IMR-90 (cell line): ENCODE measurements around the gene THADA. TPM values are rescaled to one million over a fixed set of nuclear protein-coding genes. Genes with fewer than 3 reads are reported as not detected.

Experiments used
- ATAC-seq: fragments of 200-7000 bp; cut with Tn5 transposase; 2 replicates; pipeline ENCODE4 v1.9.1; 2020; ENCODE audit warnings: low read depth, mild to moderate bottlenecking, moderate library complexity
- BruUV-seq: library from RNA; stranded (reverse); fragments of 400-500 nt; replicated peaks from 2 replicates; lab custom pipeline; 2021; lab: Mats Ljungman, UMichigan
- CTCF ChIA-PET: fragments of 300-600 bp; formaldehyde crosslinking; extraction: SDS; loops from one replicate; lab custom pipeline; 2021; ENCODE audit warnings: antibody characterized with exemption; lab: Yijun Ruan, JAX
- POLR2A ChIA-PET: fragments of 300-600 bp; sonication (Branson Sonifier 250); formaldehyde crosslinking; loops from one replicate; lab custom pipeline; 2022; ENCODE audit warnings: antibody characterized with exemption; ENCODE audit not compliant: unreplicated experiment; lab: Charles Lee
- DNase-seq: peaks from one replicate; pipeline ENCODE4 v3.0.0; 2013
- H2AFZ ChIP-seq: replicated peaks from 2 replicates; pipeline ENCODE3; 2013; ENCODE audit warnings: low read length, mild to moderate bottlenecking; ENCODE audit not compliant: poor library complexity
- H2AK5ac ChIP-seq: 2 replicates; pipeline ENCODE4 v1.6.1; 2013; ENCODE audit warnings: low read depth, low read length, inconsistent platforms
- H2AK9ac ChIP-seq: replicated peaks from 2 replicates; pipeline ENCODE3; 2013; ENCODE audit warnings: mild to moderate bottlenecking, low read depth, low read length, moderate library complexity; ENCODE audit not compliant: poor library complexity
- H2BK120ac ChIP-seq: 2 replicates; pipeline ENCODE4 v1.6.1; 2013; ENCODE audit warnings: low read depth, low read length, inconsistent platforms
- H2BK15ac ChIP-seq: 3 replicates; pipeline ENCODE4 v1.6.1; 2013; ENCODE audit warnings: low read depth, low read length, inconsistent platforms
- H2BK20ac ChIP-seq: 2 replicates; pipeline ENCODE4 v1.6.1; 2013; ENCODE audit warnings: low read depth, mild to moderate bottlenecking, inconsistent platforms, low read length, moderate library complexity
- H2BK5ac ChIP-seq: 2 replicates; pipeline ENCODE4 v1.6.1; 2013; ENCODE audit warnings: mild to moderate bottlenecking, low read depth, low read length, inconsistent platforms; ENCODE audit not compliant: poor library complexity, severe bottlenecking
- H3K14ac ChIP-seq: replicated peaks from 2 replicates; pipeline ENCODE4 v1.6.1; 2013; ENCODE audit warnings: low read depth, low read length, inconsistent platforms
- H3K18ac ChIP-seq: 2 replicates; pipeline ENCODE4 v1.6.1; 2013; ENCODE audit warnings: low read depth, low read length, control low read depth
- H3K23ac ChIP-seq: 2 replicates; pipeline ENCODE4 v1.6.1; 2013; ENCODE audit warnings: low read depth, low read length, inconsistent platforms
- H3K27ac ChIP-seq: 2 replicates; pipeline ENCODE4 v1.5.1; 2013; ENCODE audit warnings: mild to moderate bottlenecking, control low read depth, low read length; ENCODE audit not compliant: insufficient read depth
- H3K27me3 ChIP-seq: 2 replicates; pipeline ENCODE4 v1.6.1; 2013; ENCODE audit warnings: low read length; ENCODE audit not compliant: control insufficient read depth, insufficient read depth
- H3K36me3 ChIP-seq: 2 replicates; pipeline ENCODE4 v1.6.1; 2013; ENCODE audit warnings: low read length, mixed read lengths; ENCODE audit not compliant: control insufficient read depth, insufficient read depth
- H3K4ac ChIP-seq: 2 replicates; pipeline ENCODE4 v1.6.1; 2013; ENCODE audit warnings: low read depth, low read length, inconsistent platforms
- H3K4me1 ChIP-seq: 2 replicates; pipeline ENCODE4 v1.6.1; 2013; ENCODE audit warnings: low read length, mixed read lengths; ENCODE audit not compliant: control insufficient read depth, insufficient read depth
- H3K4me2 ChIP-seq: 2 replicates; pipeline ENCODE4 v1.6.1; 2013; ENCODE audit warnings: low read depth, mild to moderate bottlenecking, control low read depth, low read length, moderate library complexity
- H3K4me3 ChIP-seq: 2 replicates; pipeline ENCODE4 v1.5.1; 2013; ENCODE audit warnings: low read depth, mild to moderate bottlenecking, control low read depth, low read length, moderate library complexity; ENCODE audit not compliant: insufficient read depth
- H3K56ac ChIP-seq: 2 replicates; pipeline ENCODE4 v1.6.1; 2013; ENCODE audit warnings: low read length, inconsistent platforms; ENCODE audit not compliant: insufficient read depth; ENCODE audit errors: extremely low read depth
- H3K79me1 ChIP-seq, 2 experiments: 2 replicates each; pipeline ENCODE4 v1.6.1; 2013; ENCODE audit warnings: low read length in 2 of 2, inconsistent platforms in 1 of 2, low read depth in 1 of 2
- H3K9ac ChIP-seq: 2 replicates; pipeline ENCODE4 v1.6.1; 2013; ENCODE audit warnings: low read depth, low read length, control low read depth
- H3K9me1 ChIP-seq: 2 replicates; pipeline ENCODE4 v1.6.1; 2013; ENCODE audit warnings: low read length, inconsistent platforms; ENCODE audit not compliant: insufficient read depth
- H3K9me3 ChIP-seq: 2 replicates; pipeline ENCODE4 v1.6.1; 2013; ENCODE audit warnings: low read length; ENCODE audit not compliant: control insufficient read depth, insufficient read depth
- H4K20me1 ChIP-seq: 2 replicates; pipeline ENCODE4 v1.6.1; 2013; ENCODE audit warnings: low read length, inconsistent platforms; ENCODE audit not compliant: insufficient read depth
- H4K5ac ChIP-seq: 2 replicates; pipeline ENCODE4 v1.6.1; 2013; ENCODE audit warnings: mild to moderate bottlenecking, low read depth, low read length, control low read depth
- H4K8ac ChIP-seq, 2 experiments: 2 replicates each; pipeline ENCODE4 v1.6.1; 2013; ENCODE audit warnings: low read depth in 2 of 2, low read length in 2 of 2, control low read depth in 1 of 2, inconsistent platforms in 1 of 2
- H4K91ac ChIP-seq: 2 replicates; pipeline ENCODE4 v1.6.1; 2013; ENCODE audit warnings: low read depth, low read length, inconsistent platforms; ENCODE audit not compliant: insufficient read depth
- CHD1 ChIP-seq: IDR thresholded peaks from 2 replicates; pipeline ENCODE4 v1.6.1; 2012; ENCODE audit warnings: low read depth, low read length, improper control_type of control experiment
- MAZ ChIP-seq: IDR thresholded peaks from 2 replicates; pipeline ENCODE4 v1.6.1; 2012; ENCODE audit warnings: low read depth, mild to moderate bottlenecking, low read length, improper control_type of control experiment, moderate library complexity, borderline replicate concordance
- MXI1 ChIP-seq: IDR thresholded peaks from 2 replicates; pipeline ENCODE4 v1.6.1; 2012; ENCODE audit warnings: low read depth, mild to moderate bottlenecking, low read length, moderate library complexity, borderline replicate concordance
- SMC3 ChIP-seq: fragments of 150-350 bp; IDR thresholded peaks from 2 replicates; pipeline ENCODE4 v1.6.1; 2016; ENCODE audit warnings: low read depth, mild to moderate bottlenecking, antibody characterized with exemption, low read length, moderate library complexity
- USF2 ChIP-seq: fragments of 150-350 bp; IDR thresholded peaks from 2 replicates; pipeline ENCODE4 v1.6.1; 2017; ENCODE audit warnings: mild to moderate bottlenecking, antibody characterized with exemption, low read length, low read depth
- WGBS, 2 experiments: methylation state at CpG; one replicate each; pipeline versions ENCODE4 v1.1.5 to v1.1.7; 2013; ENCODE audit warnings: missing lambda C conversion rate in 2 of 2; ENCODE audit not compliant: insufficient read length in 1 of 2; ENCODE audit errors: extremely low coverage in 2 of 2; 5-methylcytosine and 5-hydroxymethylcytosine counted together
- dilution Hi-C: fragments of 300-500 bp; cut with HindIII; formaldehyde crosslinking; loops from one replicate; pipeline ENCODE4 v1.14.3; 2018; ENCODE audit warnings: low sequenced_read_pairs; ENCODE audit not compliant: unreplicated experiment
- in situ Hi-C: fragments of 300-500 bp; cut with MboI; formaldehyde crosslinking; loops from 3 replicates; pipeline ENCODE4 v1.14.3; 2019; ENCODE audit warnings: low sequenced_read_pairs, inconsistent platforms, mixed read lengths
- intact Hi-C: fragments of 100-400 bp; cut with micrococcal nuclease; formaldehyde crosslinking; loops from 2 replicates; pipeline ENCODE4 v1.10.0; 2022
- polyA plus RNA-seq, 3 experiments: library from polyadenylated mRNA; depleted of rRNA; stranded (reverse); fragments of >200 nt; gene quantifications; 2 replicates each; pipeline ENCODE4 v1.2.3, GENCODE V29; 2012; ENCODE audit warnings: low replicate concordance in 1 of 3
- total RNA-seq: library from RNA; depleted of rRNA; stranded (reverse); fragments of >200 nt; gene quantifications from 2 replicates; pipeline ENCODE4 v1.2.3, GENCODE V29; 2012
- TF ChIP-seq, protein P1 (sequence below): conservative IDR thresholded peaks from 2 replicates; pipeline ENCODE4 v1.5.1; 2012; ENCODE audit warnings: mild to moderate bottlenecking, low read depth, low read length, improper control_type of control experiment

Gene THADA
- total and polyA plus RNA-seq, 2 of the 4 experiments (the other 2 are of a cell fraction), result 10.5 to 21.3 TPM

DNA sequence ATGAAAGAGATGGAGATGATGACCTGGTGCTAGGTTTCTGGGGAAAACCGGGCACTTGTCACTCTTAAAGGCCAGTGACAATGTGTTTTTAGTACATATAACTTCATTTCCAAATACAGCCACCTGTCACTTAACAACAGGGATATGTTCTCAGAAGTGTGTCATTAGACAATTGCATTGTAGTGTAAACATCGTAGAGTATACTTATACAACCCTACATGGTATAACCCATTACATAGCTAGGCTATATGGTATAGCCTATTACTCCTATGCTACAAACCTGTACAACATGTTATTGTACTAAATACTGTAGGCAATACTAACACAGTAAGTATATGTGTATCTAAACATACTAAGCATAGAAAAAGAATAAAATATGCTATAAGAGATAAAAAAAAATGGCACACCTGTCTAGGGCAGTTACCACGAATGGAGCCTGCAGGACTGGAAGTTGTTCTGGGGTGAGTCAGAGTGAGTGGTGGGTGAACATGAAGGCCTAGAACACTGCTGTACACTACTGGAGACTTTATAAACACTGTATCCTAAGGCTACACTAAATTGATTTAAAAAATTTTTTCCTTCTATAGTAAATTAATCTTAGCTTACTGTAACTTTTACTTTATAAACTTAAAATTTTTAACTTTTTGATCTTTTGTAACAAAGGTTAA, 123.2 kb downstream of the THADA start:
- no peak overlapping the region for H2BK20ac ChIP-seq
- peak; percentile 58; the same call in 1 of the 2 replicates for ATAC-seq
- H3K4me1 ChIP-seq, result peaks cover 11% of the 10 kb centered on the region
- in situ Hi-C loops, result no loop called here
- no peak overlapping the region for H3K18ac ChIP-seq
- dilution Hi-C loops, result no loop called here
- H4K20me1 ChIP-seq, result no peaks in the 10 kb centered on the region
- no peak overlapping the region for H2AK9ac ChIP-seq
- no peak overlapping the region for H3K9ac ChIP-seq
- no peak overlapping the region for H3K56ac ChIP-seq
- H3K4me2 ChIP-seq, result no peak overlapping the region
- H2BK15ac ChIP-seq, result no peak overlapping the region
- WGBS, 2 experiments, result no CpG with 5 or more reads among the region's 3 CpGs
- no peak overlapping the region for H2AFZ ChIP-seq
- intact Hi-C loops, result no loop called here
- POLR2A ChIA-PET, result no interaction called here
- no peak overlapping the region for H3K23ac ChIP-seq
- H3K79me1 ChIP-seq, result peaks cover 2 to 3% of the 10 kb centered on the region in 2 experiments; a peak in 1 of 4 replicates
- H3K27me3 ChIP-seq, result no peaks in the 10 kb centered on the region
- H2BK120ac ChIP-seq, result no peak overlapping the region
- no peak overlapping the region for H2BK5ac ChIP-seq
- H3K27ac ChIP-seq, result no peak overlapping the region
- H3K4me3 ChIP-seq, result no peak overlapping the region
- H3K9me3 ChIP-seq, result no peaks in the 10 kb centered on the region
- no peak overlapping the region for H4K91ac ChIP-seq
- BruUV-seq, result no TSS peak
- H4K8ac ChIP-seq, result no peak overlapping the region
- CTCF ChIA-PET, result interaction anchor here (0.6 kb wide), 2 partner anchors 163 to 243 kb away, joined by 5 to 6 read pairs; no protein-coding TSS in a partner anchor
- no peak overlapping the region for H2AK5ac ChIP-seq
- H4K5ac ChIP-seq, result no peak overlapping the region
- TF ChIP-seq MAZ (no peak), SMC3 (no peak), CHD1 (no peak), MXI1 (no peak), USF2 (no peak)
- TF ChIP-seq, protein P1, sequence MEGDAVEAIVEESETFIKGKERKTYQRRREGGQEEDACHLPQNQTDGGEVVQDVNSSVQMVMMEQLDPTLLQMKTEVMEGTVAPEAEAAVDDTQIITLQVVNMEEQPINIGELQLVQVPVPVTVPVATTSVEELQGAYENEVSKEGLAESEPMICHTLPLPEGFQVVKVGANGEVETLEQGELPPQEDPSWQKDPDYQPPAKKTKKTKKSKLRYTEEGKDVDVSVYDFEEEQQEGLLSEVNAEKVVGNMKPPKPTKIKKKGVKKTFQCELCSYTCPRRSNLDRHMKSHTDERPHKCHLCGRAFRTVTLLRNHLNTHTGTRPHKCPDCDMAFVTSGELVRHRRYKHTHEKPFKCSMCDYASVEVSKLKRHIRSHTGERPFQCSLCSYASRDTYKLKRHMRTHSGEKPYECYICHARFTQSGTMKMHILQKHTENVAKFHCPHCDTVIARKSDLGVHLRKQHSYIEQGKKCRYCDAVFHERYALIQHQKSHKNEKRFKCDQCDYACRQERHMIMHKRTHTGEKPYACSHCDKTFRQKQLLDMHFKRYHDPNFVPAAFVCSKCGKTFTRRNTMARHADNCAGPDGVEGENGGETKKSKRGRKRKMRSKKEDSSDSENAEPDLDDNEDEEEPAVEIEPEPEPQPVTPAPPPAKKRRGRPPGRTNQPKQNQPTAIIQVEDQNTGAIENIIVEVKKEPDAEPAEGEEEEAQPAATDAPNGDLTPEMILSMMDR, result no peak
- no peak overlapping the region for H3K4ac ChIP-seq
- H3K14ac ChIP-seq, result no peak overlapping the region
- H3K36me3 ChIP-seq, result no peaks in the 10 kb centered on the region
- no peaks in the 10 kb centered on the region for H3K9me1 ChIP-seq
- peak; percentile 61 for DNase-seq
